Hematopoietic multipotent progenitor cell treated with erythropoietin and hydrocortisone succinate and interleukin-3 and kit ligand, for 15 days (in vitro differentiated cells): ENCODE data around the gene C15orf39.
"Not testable (repeated sequence)": the region's sequence is repeated elsewhere in the genome, so short reads cannot be mapped to it uniquely, and the experiment has no call there.

Experiments
- DNase-seq: peaks from one replicate; pipeline ENCODE4 v3.0.0-alpha.2; 2015; ENCODE audit warnings: low spot score

The C15orf39 gene

GRCh38 chr15:75212200-75212858, 10.6 kb downstream of the C15orf39 start:
- DNase-seq: no peak

GRCh38 chr15:75213212-75213767, 11.6 kb downstream of the C15orf39 start:
- no peak for DNase-seq

- DNase-seq: no peak
Observed at GRCh38 chr15:75213768-75214221, 12.1 kb downstream of the C15orf39 start.

GRCh38 chr15:75214293-75215096, 12.8 kb downstream of the C15orf39 start:
- DNase-seq: no peak

- no peak for DNase-seq
Observed at GRCh38 chr15:75215107-75216004, 13.7 kb downstream of the C15orf39 start.

GRCh38 chr15:75217012-75217411, 15.3 kb downstream of the C15orf39 start:
- DNase-seq: no peak

- DNase-seq: not testable (repeated sequence)
Observed at GRCh38 chr15:75217574-75217973, 15.9 kb downstream of the C15orf39 start.

- DNase-seq: not testable (repeated sequence)
Observed at GRCh38 chr15:75219507-75219929, 17.8 kb downstream of the C15orf39 start.

- DNase-seq: no peak
Observed at GRCh38 chr15:75223688-75224087, 22.0 kb downstream of the C15orf39 start.

GRCh38 chr15:75224281-75224680, 22.6 kb downstream of the C15orf39 start:
- DNase-seq: no peak

GRCh38 chr15:75225102-75225836, 23.6 kb downstream of the C15orf39 start:
- DNase-seq: not testable (repeated sequence)

- DNase-seq: no peak
Observed at GRCh38 chr15:75225951-75226732, 24.5 kb downstream of the C15orf39 start.

- DNase-seq: not testable (repeated sequence)
Observed at GRCh38 chr15:75227112-75227511, 25.4 kb downstream of the C15orf39 start.

GRCh38 chr15:75227663-75228280, 26.1 kb downstream of the C15orf39 start:
- DNase-seq: no peak

GRCh38 chr15:75228787-75229186, 27.1 kb downstream of the C15orf39 start:
- DNase-seq: no peak

- no peak for DNase-seq
Observed at GRCh38 chr15:75229191-75230015, 27.7 kb downstream of the C15orf39 start.

- no peak for DNase-seq
Observed at GRCh38 chr15:75230016-75230343, 28.3 kb downstream of the C15orf39 start.

- no peak for DNase-seq
Observed at GRCh38 chr15:75230551-75231371, 29.1 kb downstream of the C15orf39 start.
